Mesodermal cell (in vitro differentiated cells): ENCODE measurements around the gene C12orf54.
"Not testable (repeated sequence)": the region's sequence is repeated elsewhere in the genome, so short reads cannot be mapped to it uniquely, and the experiment has no call there.

Experiments
- H3K27ac ChIP-seq: 2 replicates; pipeline ENCODE4 v1.7.0; 2013; ENCODE audit warnings: mild to moderate bottlenecking, low read depth, low read length, moderate library complexity; ENCODE audit not compliant: severe bottlenecking
- H3K36me3 ChIP-seq: 2 replicates; pipeline ENCODE4 v1.7.1; 2013; ENCODE audit warnings: mild to moderate bottlenecking, low read length, moderate library complexity; ENCODE audit not compliant: control insufficient read depth, insufficient read depth
- H3K4me1 ChIP-seq: one replicate; pipeline ENCODE4 v1.7.1; 2013; ENCODE audit warnings: mild to moderate bottlenecking, low read length; ENCODE audit not compliant: insufficient read depth, control insufficient read depth, poor library complexity, severe bottlenecking
- H3K4me3 ChIP-seq: 2 replicates; pipeline ENCODE4 v1.7.0; 2013; ENCODE audit warnings: low read length, control low read depth, mild to moderate bottlenecking; ENCODE audit not compliant: insufficient read depth, poor library complexity, severe bottlenecking; ENCODE audit errors: extremely low read depth
- H3K9me3 ChIP-seq: 2 replicates; pipeline ENCODE4 v1.7.1; 2013; ENCODE audit warnings: mild to moderate bottlenecking, low read length, moderate library complexity; ENCODE audit not compliant: control insufficient read depth
- WGBS, 2 experiments: methylation state at CpG; one replicate each; pipeline ENCODE4 v1.1.5; 2013; ENCODE audit warnings: missing lambda C conversion rate in 2 of 2; ENCODE audit not compliant: insufficient coverage in 2 of 2; 5-methylcytosine and 5-hydroxymethylcytosine counted together

C12orf54 gene

GRCh38 chr12:48459259-48459658 is 23.0 kb upstream of the C12orf54 start:
- 100% methylated on average over 3 to 4 of the region's 6 CpGs for WGBS, 2 experiments
- no peaks in the 10 kb centered on the region for H3K36me3 ChIP-seq
- no peak overlapping the region for H3K4me3 ChIP-seq
- no peaks in the 10 kb centered on the region for H3K4me1 ChIP-seq
- H3K9me3 ChIP-seq, result no peaks in the 10 kb centered on the region
- H3K27ac ChIP-seq, result no peak overlapping the region

- not testable (repeated sequence) for H3K36me3 ChIP-seq, H3K4me1 ChIP-seq, H3K4me3 ChIP-seq, H3K27ac ChIP-seq
- 78 to 80% methylated on average over 6 to 7 of the region's 9 CpGs for WGBS, 2 experiments
- H3K9me3 ChIP-seq, result peaks cover 25% of the 10 kb centered on the region
Observed at GRCh38 chr12:48469027-48469426, 13.3 kb upstream of the C12orf54 start.

- no peaks in the 10 kb centered on the region for H3K4me1 ChIP-seq
- no peaks in the 10 kb centered on the region for H3K36me3 ChIP-seq
- peaks cover 25% of the 10 kb centered on the region for H3K9me3 ChIP-seq
- 92 to 95% methylated on average over 6 to 7 of the region's 7 CpGs for WGBS, 2 experiments
- H3K4me3 ChIP-seq, result no peak within 1 kb of the TSS
- no peak within 1 kb of the TSS for H3K27ac ChIP-seq
Observed at GRCh38 chr12:48472259-48472658, 10.0 kb upstream of the C12orf54 start, which contains the start of gene ANP32D. Gene ANP32D (plus strand): TSS chr12:48472559. CDS start chr12:48472665, 106 bp downstream.

GRCh38 chr12:48473061-48473460 is 9.2 kb upstream of the C12orf54 start:
- peaks cover 21% of the 10 kb centered on the region for H3K9me3 ChIP-seq
- H3K36me3 ChIP-seq, result no peaks in the 10 kb centered on the region
- 85 to 88% methylated on average over 7 to 8 of the region's 9 CpGs for WGBS, 2 experiments
- no peak overlapping the region for H3K4me3 ChIP-seq
- H3K4me1 ChIP-seq, result no peaks in the 10 kb centered on the region
- no peak overlapping the region for H3K27ac ChIP-seq

- not testable (repeated sequence) for H3K4me1 ChIP-seq, H3K27ac ChIP-seq, H3K4me3 ChIP-seq, H3K36me3 ChIP-seq
- peaks cover 16% of the 10 kb centered on the region for H3K9me3 ChIP-seq
- 50 to 77% methylated on average over 2 to 6 of the region's 11 CpGs for WGBS, 2 experiments
Observed at GRCh38 chr12:48474497-48474896, 7.8 kb upstream of the C12orf54 start.

- 85 to 87% methylated on average over 3 of the region's 3 CpGs for WGBS, 2 experiments
- H3K27ac ChIP-seq, result no peak overlapping the region
- no peak overlapping the region for H3K4me3 ChIP-seq
- no peaks in the 10 kb centered on the region for H3K9me3 ChIP-seq
- H3K36me3 ChIP-seq, result no peaks in the 10 kb centered on the region
- no peaks in the 10 kb centered on the region for H3K4me1 ChIP-seq
Observed at GRCh38 chr12:48482930-48483329, 632 bp downstream of the C12orf54 start.

- H3K27ac ChIP-seq, result no peak overlapping the region
- no peaks in the 10 kb centered on the region for H3K4me1 ChIP-seq
- no peak overlapping the region for H3K4me3 ChIP-seq
- WGBS, 2 experiments, result 80% methylated on average over 2 of the region's 2 CpGs; no CpG with 5 or more reads in 1 of the 2 experiments
- no peaks in the 10 kb centered on the region for H3K36me3 ChIP-seq
- no peaks in the 10 kb centered on the region for H3K9me3 ChIP-seq
Observed at GRCh38 chr12:48486261-48486660, 4.0 kb downstream of the C12orf54 start.

GRCh38 chr12:48486679-48487078 is 4.4 kb downstream of the C12orf54 start:
- H3K9me3 ChIP-seq, result no peaks in the 10 kb centered on the region
- H3K36me3 ChIP-seq, result no peaks in the 10 kb centered on the region
- WGBS, 2 experiments, result 82 to 89% methylated on average over 3 to 5 of the region's 5 CpGs
- no peaks in the 10 kb centered on the region for H3K4me1 ChIP-seq
- H3K4me3 ChIP-seq, result no peak overlapping the region
- no peak overlapping the region for H3K27ac ChIP-seq

- WGBS, 2 experiments, result 67 to 88% methylated on average over 1 of the region's 2 CpGs
- Histone ChIP-seq H3K36me3 (no peaks in the 10 kb centered on the region), H3K4me1 (no peaks in the 10 kb centered on the region), H3K4me3 (no peak overlapping the region), H3K9me3 (no peaks in the 10 kb centered on the region), H3K27ac (no peak overlapping the region)
Observed at GRCh38 chr12:48489012-48489411, 6.7 kb downstream of the C12orf54 start.

- not testable (repeated sequence) for H3K36me3 ChIP-seq, H3K4me1 ChIP-seq, H3K4me3 ChIP-seq, H3K9me3 ChIP-seq, H3K27ac ChIP-seq
- 81 to 93% methylated on average over 5 to 6 of the region's 7 CpGs for WGBS, 2 experiments
Observed at GRCh38 chr12:48489456-48489855, 7.2 kb downstream of the C12orf54 start.

GRCh38 chr12:48500281-48500680 is 18.0 kb downstream of the C12orf54 start:
- 96% methylated on average over 4 of the region's 32 CpGs; no CpG with 5 or more reads in 1 of the 2 experiments for WGBS, 2 experiments
- not testable (repeated sequence) for H3K36me3 ChIP-seq, H3K4me3 ChIP-seq, H3K27ac ChIP-seq, H3K9me3 ChIP-seq, H3K4me1 ChIP-seq
